HTR-8/SVneo (cell line): ENCODE measurements around the gene MBLAC2.

Experiments used
- DNase-seq: peaks from one replicate; pipeline ENCODE4 v3.0.0; 2011; ENCODE audit warnings: low spot score, mixed read lengths; ENCODE audit not compliant: insufficient read length
- FAIRE-seq: peaks from 2 replicates; lab custom pipeline; 2011; peaks lifted over from hg19 to GRCh38; lab: Jason Lieb, UNC

Gene MBLAC2

DNA sequence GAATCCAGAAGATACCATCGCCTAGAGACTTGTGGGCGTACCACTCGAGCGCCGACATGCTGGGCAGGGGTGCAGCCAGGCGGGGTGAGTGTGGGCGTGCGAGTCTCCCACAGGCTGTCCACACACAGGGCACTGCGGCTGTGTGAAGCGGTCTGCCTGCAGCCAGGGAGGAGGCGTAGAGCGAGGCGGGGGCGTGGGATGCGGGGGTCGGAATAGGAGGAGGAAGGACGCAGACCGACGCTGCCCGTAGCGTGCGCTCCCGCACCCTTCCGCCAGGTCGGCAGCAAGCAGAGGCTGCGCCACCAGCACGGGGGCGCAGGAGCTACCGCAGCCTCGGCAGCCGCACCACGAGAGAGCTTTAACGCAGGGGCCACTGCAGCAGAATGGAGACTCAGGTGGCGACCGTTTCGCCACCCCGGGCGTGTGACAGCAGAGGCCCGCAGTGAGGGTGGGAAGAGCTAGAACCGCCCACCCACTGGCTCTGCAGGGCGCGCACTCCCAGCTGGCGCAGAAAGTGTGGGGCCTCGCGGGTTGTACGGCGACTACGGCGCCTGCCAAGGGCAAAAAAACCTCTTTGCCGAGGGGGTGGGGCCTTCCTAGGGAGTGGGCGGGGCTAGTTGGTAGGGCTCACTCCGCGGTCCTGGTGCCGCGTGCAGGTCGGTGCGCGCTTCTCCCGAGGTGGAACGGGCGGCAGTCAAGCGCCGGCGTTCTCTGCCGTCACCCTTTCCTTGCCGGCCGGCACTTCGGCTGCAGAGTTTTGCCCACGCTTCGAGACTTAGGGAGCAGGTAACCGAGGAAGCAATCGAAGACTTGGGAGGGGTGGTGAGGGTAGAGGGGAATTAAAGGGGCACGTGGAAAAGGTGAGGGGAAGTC, at the start of gene MBLAC2, which contains the start of gene POLR3G:
MBLAC2 (minus strand) TSS at position 537 of the 873 bp plus-strand sequence; CDS start at position 58, 479 bp downstream.
POLR3G (plus strand) TSS at position 630 of the 873 bp plus-strand sequence. CDS start 10,704 bp downstream, outside the sequence.
- DNase-seq: peak; percentile 84
- peak; percentile 28 for FAIRE-seq

GRCh38 chr5:90519081-90519480, 44.5 kb upstream of the MBLAC2 start:
- no peak for FAIRE-seq

GRCh38 chr5:90518661-90519060, 44.1 kb upstream of the MBLAC2 start:
- FAIRE-seq (no peak), DNase-seq (no peak)

More at GRCh38 chr5:90519081-90519480, 44.5 kb upstream of the MBLAC2 start:
- DNase-seq: no peak

GRCh38 chr5:90514520-90514919, 39.9 kb upstream of the MBLAC2 start:
- no peak for FAIRE-seq
- DNase-seq: no peak

- no peak for FAIRE-seq
Measured at GRCh38 chr5:90510438-90510837, 35.9 kb upstream of the MBLAC2 start.

GRCh38 chr5:90506221-90506620, 31.6 kb upstream of the MBLAC2 start:
- no peak for FAIRE-seq
- DNase-seq: no peak

More at GRCh38 chr5:90510438-90510837, 35.9 kb upstream of the MBLAC2 start:
- DNase-seq: no peak

DNA sequence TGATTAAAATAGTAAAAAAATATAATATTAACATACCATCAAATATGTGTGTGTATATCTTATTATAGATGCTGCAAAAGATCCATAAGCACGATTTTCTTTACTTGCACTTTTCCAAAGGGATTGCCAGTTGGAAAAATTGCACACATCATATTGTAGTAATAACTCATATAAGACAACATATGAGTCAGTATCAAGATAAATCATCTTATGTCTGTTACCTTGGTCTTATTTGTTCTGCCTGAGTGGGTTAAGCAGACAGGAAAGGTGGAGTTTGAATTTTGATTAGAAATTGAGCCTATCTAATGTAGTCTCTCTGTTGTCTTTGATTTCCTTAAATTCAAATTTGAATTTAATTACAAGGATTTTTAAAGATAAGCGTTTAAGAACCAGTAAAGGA, 30.2 kb upstream of the MBLAC2 start:
- FAIRE-seq (no peak), DNase-seq (no peak)

GRCh38 chr5:90503596-90503995, 29.0 kb upstream of the MBLAC2 start:
- DNase-seq: no peak
- no peak for FAIRE-seq

DNA sequence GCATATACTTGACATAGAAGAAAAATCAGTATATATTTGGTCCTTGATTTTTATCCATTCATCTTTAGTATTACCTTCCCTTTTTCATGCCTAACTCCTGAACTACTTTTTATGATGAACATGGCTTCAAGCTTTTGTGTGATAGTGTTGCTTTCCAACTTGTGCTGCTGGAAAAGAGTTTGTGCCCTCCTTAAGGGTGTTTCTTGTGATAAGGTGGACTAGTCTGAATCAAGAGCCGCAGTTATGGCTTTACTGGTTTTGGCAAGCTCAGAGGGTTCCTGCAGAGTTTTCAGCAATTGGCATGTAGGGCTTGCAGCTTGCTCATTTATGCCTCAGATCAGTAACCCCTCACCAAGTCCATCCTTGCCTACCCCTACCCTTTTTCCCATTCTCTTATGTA, 20.6 kb upstream of the MBLAC2 start:
- no peak for FAIRE-seq

GRCh38 chr5:90494043-90494442, 19.5 kb upstream of the MBLAC2 start:
- DNase-seq (no peak), FAIRE-seq (no peak)

More for the DNA sequence above, 20.6 kb upstream of the MBLAC2 start:
- no peak for DNase-seq

DNA sequence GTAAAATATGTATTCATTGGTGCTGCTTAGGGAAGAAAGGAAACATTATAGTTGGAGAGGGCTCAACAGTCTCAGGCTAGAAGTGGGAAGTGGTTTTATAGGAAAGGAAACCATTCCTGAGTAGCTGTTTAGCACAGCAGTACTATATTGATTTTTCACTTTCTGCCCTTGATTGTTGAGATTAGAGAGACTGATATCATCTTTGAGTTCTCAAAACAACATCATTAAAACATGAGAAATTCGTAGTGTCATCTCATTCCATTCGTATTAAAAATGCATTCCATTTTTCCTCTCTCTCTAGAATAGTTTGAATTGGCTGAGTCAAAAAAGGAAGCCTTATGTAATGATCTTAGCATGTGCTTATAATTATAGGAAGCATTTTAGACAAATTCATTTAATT, 14.2 kb upstream of the MBLAC2 start:
- no peak for FAIRE-seq
- no peak for DNase-seq

- DNase-seq: no peak
- FAIRE-seq: no peak
Measured at GRCh38 chr5:90484540-90484939, 10.0 kb upstream of the MBLAC2 start.

DNA sequence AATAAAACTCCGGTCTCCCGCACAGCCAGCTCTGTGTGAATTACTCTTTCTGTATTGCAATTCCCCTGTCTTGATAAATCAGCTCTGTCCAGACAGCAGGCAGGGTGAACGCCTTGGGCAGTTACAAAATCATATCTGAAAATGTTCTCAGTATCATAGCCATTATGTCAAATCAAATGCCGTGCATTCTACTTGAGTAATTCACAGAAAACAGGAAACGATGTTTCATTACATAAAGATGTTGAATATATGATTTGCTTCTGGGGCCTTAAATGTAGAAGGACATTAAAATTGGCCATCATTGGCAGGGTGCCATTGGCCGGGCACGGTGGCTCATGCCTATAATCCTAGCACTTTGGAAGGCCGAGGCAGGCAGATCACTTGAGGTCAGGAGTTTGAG, 8.6 kb upstream of the MBLAC2 start:
- DNase-seq: no peak
- peak; percentile 48 for FAIRE-seq

GRCh38 chr5:90480699-90481098, 6.1 kb upstream of the MBLAC2 start:
- DNase-seq (no peak), FAIRE-seq (no peak)

DNA sequence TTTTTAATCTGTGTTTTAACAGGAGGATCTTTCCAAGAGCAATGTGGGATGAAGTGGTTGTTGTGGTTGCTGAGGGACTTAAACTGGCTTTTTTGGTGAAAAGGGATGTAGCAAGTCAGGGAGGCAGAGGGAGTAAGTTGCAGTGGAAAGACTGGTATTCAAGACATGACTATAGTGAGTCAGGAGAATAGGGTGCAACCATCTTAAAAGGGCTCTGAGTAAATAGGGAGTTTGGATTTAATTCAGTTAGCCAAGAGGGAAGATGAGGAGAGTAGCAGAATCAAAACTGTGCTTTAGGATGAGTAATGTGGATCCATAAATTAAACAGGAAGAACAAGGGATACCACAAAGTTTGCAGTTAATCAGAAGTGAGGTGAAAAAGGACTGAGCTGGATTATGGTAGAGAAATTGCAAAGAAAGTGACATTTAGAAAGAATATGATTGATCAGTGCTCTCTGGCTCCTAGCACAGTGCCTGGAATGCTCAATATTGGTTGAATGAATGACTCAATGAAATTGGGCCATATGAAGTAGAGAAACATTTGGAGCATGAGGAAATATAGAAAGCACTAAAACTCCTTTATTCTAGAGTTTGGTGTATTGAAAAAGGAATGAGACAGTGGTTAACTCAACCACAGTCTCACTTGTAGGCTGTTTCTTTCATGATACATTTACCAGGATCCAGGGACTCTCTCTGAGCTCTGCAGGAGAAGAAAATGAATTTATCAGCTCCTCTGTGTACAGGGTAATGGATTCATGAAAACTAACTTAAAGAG, 5.2 kb upstream of the MBLAC2 start:
- no peak for DNase-seq
- no peak for FAIRE-seq

DNA sequence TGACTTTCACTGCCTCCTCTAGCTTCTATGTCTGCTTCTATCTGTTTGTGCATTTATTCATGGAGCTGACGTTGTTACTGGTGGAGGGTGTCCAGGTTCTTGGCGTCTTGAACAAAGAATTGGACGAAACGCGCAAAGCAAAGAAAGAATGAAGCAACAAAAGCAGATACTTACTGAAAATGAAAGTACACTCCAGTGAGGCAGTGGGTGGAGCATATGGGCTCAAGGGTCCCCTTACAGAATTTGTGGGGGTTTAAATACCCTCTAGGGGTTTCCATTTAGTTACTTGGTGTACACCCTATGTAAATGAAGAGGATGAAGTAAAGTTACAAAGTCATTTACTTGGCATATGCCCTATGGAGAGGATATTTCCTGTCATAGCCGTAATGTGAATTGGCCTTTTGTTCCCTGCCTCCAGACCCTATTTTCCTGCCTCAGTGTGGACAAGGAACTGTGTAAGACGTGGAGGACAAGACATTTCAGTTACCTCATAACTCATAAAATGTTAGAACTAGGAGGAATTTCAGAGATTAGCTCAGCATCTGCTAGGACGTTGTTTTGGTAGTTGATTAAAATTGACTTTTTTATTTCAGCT, 3.1 kb upstream of the MBLAC2 start:
- FAIRE-seq (no peak), DNase-seq (no peak)

GRCh38 chr5:90477073-90477472, 2.5 kb upstream of the MBLAC2 start:
- DNase-seq: no peak
- FAIRE-seq: no peak

DNA sequence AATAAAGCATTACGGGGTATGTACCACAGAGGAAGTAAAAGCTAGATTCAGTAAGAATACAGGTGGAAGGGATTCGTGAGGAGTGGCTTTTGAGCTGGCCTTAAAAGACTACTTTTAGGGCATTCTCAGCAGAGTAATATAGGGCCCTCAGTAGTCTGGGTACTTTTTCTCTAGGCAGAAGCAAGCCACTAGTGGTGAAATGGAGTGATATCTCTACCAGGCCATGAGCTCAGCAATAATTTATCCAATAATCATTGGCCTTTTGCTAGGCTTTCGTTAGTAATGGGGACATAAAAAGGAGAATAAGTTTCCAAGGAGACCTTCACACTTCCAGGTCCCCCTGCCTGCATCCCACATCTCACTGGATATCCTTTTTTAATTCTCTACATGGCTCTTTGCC, 1.8 kb upstream of the MBLAC2 start:
- FAIRE-seq (no peak), DNase-seq (no peak)

- no peak for FAIRE-seq
- no peak for DNase-seq
Measured at GRCh38 chr5:90475436-90475980, 937 bp upstream of the MBLAC2 start.
